ENCODE data around the gene HSPG2.
"Not testable (repeated sequence)": the region's sequence is repeated elsewhere in the genome, so short reads cannot be mapped to it uniquely, and the experiment has no call there.

HSPG2 gene

GRCh38 chr1:21955501-21956281 is 18.6 kb upstream of the HSPG2 start:
- DNase-seq: no peak

GRCh38 chr1:21955058-21955457 is 17.9 kb upstream of the HSPG2 start:
- no peak for DNase-seq

GRCh38 chr1:21952786-21953520 is 15.8 kb upstream of the HSPG2 start:
- no peak for DNase-seq

GRCh38 chr1:21951226-21951870 is 14.2 kb upstream of the HSPG2 start:
- DNase-seq: no peak

GRCh38 chr1:21950734-21951133 is 13.6 kb upstream of the HSPG2 start:
- DNase-seq: no peak

GRCh38 chr1:21946836-21947587 is 9.9 kb upstream of the HSPG2 start:
- no peak for DNase-seq

- no peak for DNase-seq
These were observed 7.6 kb upstream of the HSPG2 start for GRCh38 chr1:21944733-21945073.

- DNase-seq: not testable (repeated sequence)
These were observed 6.0 kb upstream of the HSPG2 start for GRCh38 chr1:21942959-21943640.

- no peak for DNase-seq
These were observed 5.4 kb upstream of the HSPG2 start for GRCh38 chr1:21942464-21942863.

GRCh38 chr1:21941370-21941769 is 4.3 kb upstream of the HSPG2 start:
- DNase-seq: no peak

GRCh38 chr1:21940492-21940891 is 3.4 kb upstream of the HSPG2 start:
- no peak for DNase-seq

- DNase-seq: no peak
These were observed 2.7 kb upstream of the HSPG2 start for GRCh38 chr1:21939650-21940374.

- DNase-seq: no peak
These were observed 1.8 kb upstream of the HSPG2 start for GRCh38 chr1:21938732-21939538.

GRCh38 chr1:21937372-21938121 is 437 bp upstream of the HSPG2 start:
- DNase-seq: peak in 4 of 5 donors; percentile 30 to 68 (median 53)

- no peak for DNase-seq
These were observed 611 bp downstream of the HSPG2 start for GRCh38 chr1:21936366-21937031.

GRCh38 chr1:21935891-21936365 is 1.2 kb downstream of the HSPG2 start:
- no peak for DNase-seq

GRCh38 chr1:21935393-21935804 is 1.7 kb downstream of the HSPG2 start:
- DNase-seq: no peak

GRCh38 chr1:21933397-21934248 is 3.5 kb downstream of the HSPG2 start:
- no peak for DNase-seq

All from T-helper 1 cell (primary cell).